ENCODE data around the gene SERINC2.

Gene SERINC2

DNA sequence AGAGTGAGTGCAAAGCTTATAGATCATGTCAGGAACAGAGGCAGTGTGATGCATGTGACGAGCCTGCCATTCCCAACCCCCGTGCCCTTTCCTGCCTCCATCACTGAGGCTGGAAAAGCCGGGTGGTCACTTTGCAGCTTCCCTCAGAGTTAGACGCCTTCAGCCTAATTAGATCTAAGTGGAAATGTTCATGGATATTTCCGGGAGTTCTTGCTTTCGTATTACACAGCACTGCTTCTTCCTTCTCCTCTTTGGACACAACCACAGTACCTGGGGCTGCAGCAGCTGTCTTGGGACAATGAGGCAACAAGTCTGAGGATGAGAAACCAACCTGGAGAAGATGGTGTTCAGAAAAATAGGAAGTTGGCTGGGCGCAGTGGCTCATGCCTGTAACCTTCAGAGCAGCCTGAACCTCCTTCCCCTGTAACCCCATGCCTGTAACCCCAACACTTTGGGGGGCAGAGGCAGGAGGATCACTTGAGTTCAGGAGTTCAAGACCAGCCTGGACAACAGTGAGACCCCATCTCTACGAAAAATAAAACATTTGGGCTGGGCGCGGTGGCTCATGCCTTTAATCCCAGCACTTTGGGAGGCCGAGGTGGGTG is 24.5 kb downstream of the SERINC2 start:
- no peak overlapping the region for H3K4me3 ChIP-seq (ENCODE audit: low read depth, low read length)
- TF ChIP-seq, protein P1, sequence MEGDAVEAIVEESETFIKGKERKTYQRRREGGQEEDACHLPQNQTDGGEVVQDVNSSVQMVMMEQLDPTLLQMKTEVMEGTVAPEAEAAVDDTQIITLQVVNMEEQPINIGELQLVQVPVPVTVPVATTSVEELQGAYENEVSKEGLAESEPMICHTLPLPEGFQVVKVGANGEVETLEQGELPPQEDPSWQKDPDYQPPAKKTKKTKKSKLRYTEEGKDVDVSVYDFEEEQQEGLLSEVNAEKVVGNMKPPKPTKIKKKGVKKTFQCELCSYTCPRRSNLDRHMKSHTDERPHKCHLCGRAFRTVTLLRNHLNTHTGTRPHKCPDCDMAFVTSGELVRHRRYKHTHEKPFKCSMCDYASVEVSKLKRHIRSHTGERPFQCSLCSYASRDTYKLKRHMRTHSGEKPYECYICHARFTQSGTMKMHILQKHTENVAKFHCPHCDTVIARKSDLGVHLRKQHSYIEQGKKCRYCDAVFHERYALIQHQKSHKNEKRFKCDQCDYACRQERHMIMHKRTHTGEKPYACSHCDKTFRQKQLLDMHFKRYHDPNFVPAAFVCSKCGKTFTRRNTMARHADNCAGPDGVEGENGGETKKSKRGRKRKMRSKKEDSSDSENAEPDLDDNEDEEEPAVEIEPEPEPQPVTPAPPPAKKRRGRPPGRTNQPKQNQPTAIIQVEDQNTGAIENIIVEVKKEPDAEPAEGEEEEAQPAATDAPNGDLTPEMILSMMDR (IDR thresholded peaks at IDR 0.05; ENCODE audit: low read depth, low read length) = no peak
- H3K9me3 ChIP-seq = no peaks in the 10 kb centered on the region
- H3K36me3 ChIP-seq = no peaks in the 10 kb centered on the region
- H3K27me3 ChIP-seq = no peaks in the 10 kb centered on the region
- no peak for DNase-seq
- H3K4me1 ChIP-seq = no peaks in the 10 kb centered on the region

DNA sequence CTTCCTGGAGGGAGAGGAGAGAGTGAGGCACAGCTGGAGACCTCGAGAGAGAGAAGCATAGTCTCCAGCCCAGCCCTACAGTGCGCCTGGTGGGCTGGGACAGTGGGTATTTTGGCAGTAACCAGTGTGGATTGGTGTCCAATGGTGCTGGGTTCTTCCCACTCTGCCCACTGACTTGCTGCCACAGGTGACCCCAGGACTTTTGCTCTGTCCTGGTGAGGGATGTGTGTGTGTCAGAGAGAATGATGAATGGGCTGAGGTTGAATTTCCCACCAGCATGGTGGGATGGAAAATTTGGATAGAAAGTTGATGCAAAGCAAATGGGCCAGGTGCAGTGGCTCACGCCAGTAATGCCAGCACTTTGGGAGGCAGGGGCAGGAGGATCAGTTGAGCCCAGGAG is 26.3 kb downstream of the SERINC2 start:
- Histone ChIP-seq H3K9me3 (no peaks in the 10 kb centered on the region), H3K27me3 (no peaks in the 10 kb centered on the region), H3K4me1 (no peaks in the 10 kb centered on the region), H3K4me3 (ENCODE audit: low read depth, low read length) (no peak overlapping the region), H3K36me3 (no peaks in the 10 kb centered on the region)
- no peak for DNase-seq
- TF ChIP-seq, protein P1 (IDR thresholded peaks at IDR 0.05; ENCODE audit: low read depth, low read length) = no peak

DNA sequence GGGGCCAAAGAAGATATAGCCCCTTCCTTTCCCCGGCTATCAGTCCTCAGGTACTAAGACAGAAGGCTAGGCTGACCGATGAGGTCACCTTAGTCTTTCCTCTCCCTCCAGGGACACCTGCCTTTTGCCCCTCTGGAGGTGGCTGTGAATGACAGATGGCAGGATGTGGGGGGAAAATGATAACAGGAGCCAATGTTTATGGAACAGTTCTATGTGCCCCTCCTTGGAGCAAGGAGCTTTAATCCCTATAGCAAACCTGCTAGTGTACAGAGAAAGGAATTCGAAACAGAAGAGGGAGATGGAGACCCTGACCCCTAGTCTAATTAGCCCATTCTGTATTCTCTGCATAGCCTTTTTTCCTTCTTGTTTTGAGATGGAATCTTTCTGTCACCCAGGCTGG is 28.1 kb downstream of the SERINC2 start:
- H3K4me3 ChIP-seq (ENCODE audit: low read depth, low read length) = no peak overlapping the region
- no peaks in the 10 kb centered on the region for H3K36me3 ChIP-seq
- no peak for DNase-seq
- H3K27me3 ChIP-seq = no peaks in the 10 kb centered on the region
- no peaks in the 10 kb centered on the region for H3K9me3 ChIP-seq
- TF ChIP-seq, protein P1 (IDR thresholded peaks at IDR 0.05; ENCODE audit: low read depth, low read length) = no peak
- no peaks in the 10 kb centered on the region for H3K4me1 ChIP-seq

DNA sequence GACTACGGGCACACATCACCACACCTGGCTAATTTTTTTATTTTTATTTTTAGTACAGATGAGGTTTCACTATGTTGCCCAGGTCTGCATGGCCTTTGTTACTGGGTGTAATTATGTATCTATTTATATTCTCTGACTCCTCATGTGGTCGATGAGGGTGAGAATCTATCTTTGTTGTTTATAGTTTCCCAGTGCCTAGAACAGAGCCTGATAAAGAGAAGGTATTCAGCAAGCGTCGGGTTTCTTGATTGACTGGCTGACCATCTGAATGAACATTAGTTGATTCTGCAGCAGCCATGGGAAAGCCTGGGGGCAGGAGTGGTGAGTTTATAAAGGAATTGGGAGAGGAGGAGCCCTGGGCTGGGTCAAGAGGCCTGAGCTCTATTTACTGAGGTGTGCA is 28.5 kb downstream of the SERINC2 start:
- Histone ChIP-seq H3K36me3 (no peaks in the 10 kb centered on the region), H3K27me3 (no peaks in the 10 kb centered on the region), H3K4me3 (ENCODE audit: low read depth, low read length) (no peak overlapping the region), H3K4me1 (no peaks in the 10 kb centered on the region), H3K9me3 (no peaks in the 10 kb centered on the region)
- TF ChIP-seq, protein P1 (IDR thresholded peaks at IDR 0.05; ENCODE audit: low read depth, low read length) = no peak
- DNase-seq = no peak

DNA sequence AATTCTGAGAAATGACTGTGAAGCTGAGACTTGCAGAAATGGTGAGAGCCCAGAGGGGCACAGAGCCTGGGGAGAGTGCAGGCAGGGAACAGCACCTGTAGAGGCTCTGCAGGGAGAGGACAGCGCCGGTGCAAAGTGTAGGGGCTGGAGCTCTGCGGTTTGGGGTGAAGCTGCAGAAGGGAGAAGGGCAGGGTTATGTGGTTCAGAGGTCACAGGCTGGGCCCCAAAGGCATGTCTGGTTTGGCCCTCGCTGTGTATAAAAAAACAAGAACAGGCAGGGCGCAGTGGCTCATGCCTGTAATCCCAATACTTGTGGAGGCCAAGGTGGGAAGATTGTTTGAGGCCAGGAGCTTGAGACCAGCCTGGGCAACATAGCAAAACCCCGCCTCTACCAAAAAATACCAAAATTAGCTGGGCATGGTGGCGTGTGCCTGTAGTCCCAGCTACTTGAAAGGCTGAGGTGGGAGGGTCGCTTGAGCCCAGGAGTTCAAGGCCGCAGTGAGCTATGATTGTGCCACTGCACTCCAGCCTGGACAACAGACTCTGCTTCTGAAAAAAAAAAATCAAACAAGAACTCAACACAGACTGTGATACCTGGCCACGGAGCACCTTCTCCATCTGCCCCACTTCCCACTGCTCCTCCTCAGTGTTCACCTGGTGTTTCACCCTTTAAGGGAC is 29.1 kb downstream of the SERINC2 start:
- TF ChIP-seq, protein P1 (IDR thresholded peaks at IDR 0.05; ENCODE audit: low read depth, low read length) = no peak
- H3K27me3 ChIP-seq = no peaks in the 10 kb centered on the region
- no peaks in the 10 kb centered on the region for H3K9me3 ChIP-seq
- no peaks in the 10 kb centered on the region for H3K36me3 ChIP-seq
- DNase-seq = no peak
- no peak overlapping the region for H3K4me3 ChIP-seq (ENCODE audit: low read depth, low read length)
- H3K4me1 ChIP-seq = no peaks in the 10 kb centered on the region

DNA sequence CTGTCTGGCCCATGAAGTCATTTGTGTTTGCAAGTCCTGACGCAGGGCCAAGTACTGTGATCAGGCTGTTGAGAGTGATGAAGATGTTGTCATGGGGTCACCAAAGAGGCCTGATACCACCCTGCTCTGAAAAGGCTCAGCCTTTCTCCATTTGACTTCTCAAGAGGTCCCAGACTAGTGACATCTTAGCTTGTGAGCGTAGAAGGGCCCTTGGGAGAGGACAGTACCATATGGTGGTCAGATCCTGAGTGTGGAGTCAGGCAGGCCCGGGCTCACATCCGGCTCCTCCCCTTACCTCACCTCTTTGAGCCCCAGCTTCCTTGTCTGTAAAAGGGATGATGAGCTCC is 29.6 kb downstream of the SERINC2 start:
- H3K9me3 ChIP-seq = no peaks in the 10 kb centered on the region
- H3K27me3 ChIP-seq = no peaks in the 10 kb centered on the region
- no peak for DNase-seq
- H3K4me3 ChIP-seq (ENCODE audit: low read depth, low read length) = no peak overlapping the region
- no peaks in the 10 kb centered on the region for H3K36me3 ChIP-seq
- TF ChIP-seq, protein P1 (IDR thresholded peaks at IDR 0.05; ENCODE audit: low read depth, low read length) = no peak
- H3K4me1 ChIP-seq = no peaks in the 10 kb centered on the region
